GM19351 (cell line): ENCODE results near the gene C6orf120.

Source experiments
- ATAC-seq: cut with Tn5 transposase; IDR thresholded peaks from one replicate; pipeline ENCODE4 v1.9.1; 2021; ENCODE audit warnings: mild to moderate bottlenecking, moderate library complexity; ENCODE audit not compliant: unreplicated experiment

Gene C6orf120

DNA sequence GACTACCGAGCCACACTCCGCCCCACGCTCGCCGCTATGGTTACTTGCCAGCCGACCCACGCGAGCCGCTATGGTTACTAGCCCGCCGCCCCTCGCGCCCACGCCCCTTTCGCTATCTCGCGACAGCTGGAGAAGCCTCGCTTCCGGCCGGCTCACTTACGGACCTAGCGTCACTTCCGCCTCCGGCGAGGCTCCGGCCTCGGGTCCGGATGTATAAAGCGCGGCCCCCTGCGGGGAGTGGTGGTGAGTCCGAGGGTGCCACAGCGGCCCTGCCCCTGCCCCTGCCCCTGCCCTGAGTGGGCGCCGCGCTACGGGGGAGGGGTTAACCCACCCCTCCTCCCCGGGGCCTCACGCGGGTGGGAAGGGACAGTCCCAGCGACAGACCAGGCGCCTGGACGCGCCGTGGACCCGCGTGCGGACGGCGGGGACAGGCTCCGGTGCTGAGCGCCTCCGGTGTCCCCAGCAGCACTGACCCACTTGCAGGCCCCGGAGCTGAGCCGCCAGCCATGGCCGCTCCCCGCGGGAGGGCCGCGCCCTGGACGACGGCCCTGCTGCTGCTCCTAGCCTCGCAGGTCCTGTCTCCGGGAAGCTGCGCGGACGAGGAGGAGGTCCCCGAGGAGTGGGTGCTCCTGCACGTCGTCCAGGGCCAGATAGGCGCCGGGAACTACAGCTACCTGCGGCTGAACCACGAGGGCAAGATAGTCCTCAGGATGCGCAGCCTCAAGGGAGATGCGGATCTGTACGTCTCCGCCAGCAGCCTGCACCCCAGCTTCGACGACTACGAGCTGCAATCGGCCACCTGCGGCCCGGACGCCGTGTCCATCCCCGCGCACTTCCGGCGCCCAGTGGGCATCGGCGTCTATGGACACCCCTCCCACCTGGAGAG, at the start of gene C6orf120, which contains the start of gene WDR27:
TSS of gene C6orf120 (plus strand) at position 173 of the 886 bp plus-strand sequence. CDS start at position 507, 334 bp downstream.
TSS of gene WDR27 (minus strand) at position 76 of the 886 bp plus-strand sequence. CDS start 13,024 bp downstream, outside the sequence.
- ATAC-seq: peak; percentile 88

DNA sequence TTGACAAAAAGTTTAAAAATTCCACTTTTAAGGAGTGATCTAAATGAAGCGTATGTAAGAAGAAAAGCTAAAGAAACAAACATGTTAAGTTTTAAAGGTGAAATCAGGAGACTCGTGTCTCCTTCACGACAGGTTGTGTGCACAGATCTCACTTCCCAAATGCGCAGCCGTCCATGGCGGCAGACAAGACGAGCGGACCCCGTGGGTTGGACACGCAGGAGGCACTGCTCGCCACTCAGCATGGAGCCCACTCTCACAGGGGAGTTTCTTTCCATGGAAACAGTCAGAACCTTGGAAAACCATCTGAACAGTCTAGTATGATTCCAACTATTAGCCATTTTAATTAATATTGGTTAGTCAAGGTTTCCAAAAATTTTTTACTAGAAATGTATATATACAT, 49.0 kb upstream of the C6orf120 start:
- no peak for ATAC-seq

DNA sequence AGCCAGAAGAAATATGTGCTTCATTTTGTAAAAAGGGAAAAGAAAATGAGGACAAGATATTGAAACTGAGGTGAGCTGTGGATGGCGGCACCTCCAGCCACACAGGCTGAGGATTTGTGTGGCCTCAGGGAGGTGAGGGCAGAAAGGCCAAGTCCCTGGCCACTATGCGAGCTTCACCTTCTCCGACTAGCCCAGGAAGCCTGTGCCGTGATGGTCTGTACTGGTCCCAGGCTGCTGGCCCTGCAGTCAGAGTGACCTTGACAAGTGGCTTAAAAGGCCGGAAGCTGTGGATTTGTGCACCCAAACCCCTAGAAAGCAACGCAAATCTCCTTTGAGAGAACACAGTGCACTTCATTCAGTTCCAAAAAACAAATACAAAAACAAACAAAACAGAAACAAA, 48.2 kb upstream of the C6orf120 start:
- no peak for ATAC-seq

DNA sequence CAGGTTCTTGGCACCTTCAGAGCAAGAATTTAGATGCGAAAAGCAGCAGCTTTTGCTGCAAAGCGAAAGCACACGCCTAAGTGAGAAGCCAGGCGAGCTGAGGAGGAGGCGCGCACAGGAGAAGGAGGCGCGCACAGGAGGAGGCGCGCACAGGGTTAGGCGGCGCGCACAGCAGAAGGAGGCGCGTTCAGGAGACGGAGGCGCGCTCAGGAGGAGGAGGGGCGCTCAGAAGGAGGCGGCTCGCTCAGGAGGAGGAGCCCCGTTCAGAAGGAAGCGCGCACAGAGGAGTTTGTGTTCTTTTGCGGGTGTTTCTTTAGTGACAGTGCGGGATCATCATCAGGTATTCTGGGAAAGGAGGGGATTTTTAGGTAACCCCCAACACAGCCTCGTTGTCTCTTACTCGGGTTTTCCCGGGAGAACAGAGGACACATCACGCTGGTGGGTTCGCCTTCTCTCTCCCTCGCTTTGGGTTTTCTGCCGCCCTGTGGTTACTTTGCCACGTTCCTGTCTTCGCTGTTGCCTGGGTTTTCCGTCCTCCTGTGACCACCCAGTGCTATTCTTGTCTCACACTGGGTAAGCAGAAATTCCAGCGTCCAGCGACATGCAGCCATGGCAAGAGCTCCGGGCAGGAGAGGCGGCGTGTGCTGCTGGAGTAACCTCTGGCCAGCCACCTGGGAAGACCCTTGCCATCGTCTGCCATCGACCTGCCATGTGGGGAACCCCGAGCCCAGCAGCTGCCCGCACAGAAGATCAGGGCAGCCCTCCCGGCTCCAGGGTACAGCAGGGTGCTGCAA, 47.1 kb upstream of the C6orf120 start:
- ATAC-seq: peak; percentile 95

DNA sequence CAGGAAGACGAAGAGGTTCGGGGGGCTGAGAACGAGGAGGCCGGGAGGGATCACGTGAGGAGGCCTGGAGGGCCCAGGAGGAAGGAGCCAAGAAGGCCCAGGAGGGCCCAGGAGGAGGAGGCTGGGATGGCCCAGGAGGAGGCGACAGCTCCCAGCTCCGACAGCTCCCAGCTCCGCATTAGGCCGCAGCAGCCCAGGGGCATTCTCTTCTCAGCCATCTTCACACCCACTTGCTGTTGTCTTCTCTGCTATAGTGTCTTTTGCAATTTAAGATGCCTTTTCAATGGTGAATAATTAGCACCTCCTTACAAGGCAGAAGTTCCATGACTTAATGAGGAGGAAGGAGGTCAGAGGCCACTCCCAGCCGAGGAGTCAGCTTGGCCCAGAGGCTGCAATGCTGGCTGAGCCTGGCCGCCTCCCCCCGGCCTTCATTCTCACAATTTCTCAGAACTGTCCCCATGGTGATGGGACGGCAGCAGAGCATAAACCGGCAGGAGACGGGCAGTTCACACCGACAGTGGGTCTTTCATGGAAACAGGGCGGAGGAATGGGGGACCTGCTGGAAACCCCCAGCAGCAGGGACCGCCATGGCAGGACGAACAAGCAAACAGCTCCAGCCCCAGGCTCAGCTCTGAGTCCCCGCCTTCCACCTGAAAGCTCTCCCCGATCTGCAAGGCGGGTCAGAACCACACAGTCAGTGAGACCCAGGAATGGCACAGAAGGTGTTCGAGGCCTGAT, 45.2 kb upstream of the C6orf120 start:
- no peak for ATAC-seq

DNA sequence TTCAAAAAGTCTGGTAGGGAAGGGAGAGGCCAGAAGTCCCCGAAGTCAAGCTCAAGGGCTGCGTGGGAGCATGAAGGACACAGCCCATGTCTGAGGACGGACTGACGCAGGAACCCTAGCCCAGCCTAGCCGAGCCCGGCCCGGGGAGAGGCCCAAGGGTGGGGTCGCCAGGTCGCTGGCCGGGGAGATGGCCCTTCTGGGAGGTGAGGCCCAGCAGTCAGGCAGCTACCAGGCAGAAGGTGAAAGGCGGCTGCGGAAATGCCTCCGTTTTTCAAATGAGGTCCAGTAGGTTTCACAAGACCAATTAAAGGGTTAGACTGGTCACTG, 44.7 kb upstream of the C6orf120 start:
- no peak for ATAC-seq

DNA sequence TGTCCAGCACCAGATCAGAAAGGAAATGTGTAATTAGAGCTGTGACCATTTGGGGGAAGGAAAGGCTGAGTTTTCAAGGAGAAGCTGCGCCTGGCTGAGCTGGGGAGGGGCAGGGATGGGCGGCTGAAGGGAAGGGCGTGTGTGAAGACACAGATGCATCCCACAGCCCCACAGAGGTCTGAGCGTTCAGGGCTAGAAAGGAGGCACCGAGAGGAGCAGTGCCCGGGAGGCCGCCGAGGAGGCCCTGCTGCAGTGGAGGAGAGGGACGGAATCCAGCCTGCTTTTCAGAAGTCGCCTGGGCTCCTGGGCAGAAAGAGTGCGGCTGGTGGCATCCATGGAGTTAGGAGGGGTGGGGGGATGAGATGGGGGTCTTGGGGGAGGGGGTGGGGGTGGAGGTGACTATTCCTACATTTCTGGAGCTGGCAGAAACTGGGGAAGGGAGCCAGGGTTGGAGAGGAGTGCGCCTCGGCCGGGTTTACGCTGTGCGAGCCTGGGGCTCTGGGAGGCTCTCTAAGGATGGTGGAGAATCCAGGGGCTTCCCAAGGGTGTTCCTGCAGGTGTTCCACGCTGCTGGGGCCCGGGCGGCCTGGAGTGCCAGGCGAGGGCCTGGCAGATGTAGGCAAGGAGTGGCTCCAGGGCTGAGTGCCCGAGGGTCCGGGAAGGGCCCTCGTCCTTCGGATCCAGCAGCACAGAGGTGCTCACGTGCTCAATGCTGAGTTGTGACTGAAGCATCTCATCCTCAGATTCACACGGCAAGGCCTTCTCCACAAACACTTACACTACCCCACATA, 41.9 kb upstream of the C6orf120 start:
- ATAC-seq: no peak

DNA sequence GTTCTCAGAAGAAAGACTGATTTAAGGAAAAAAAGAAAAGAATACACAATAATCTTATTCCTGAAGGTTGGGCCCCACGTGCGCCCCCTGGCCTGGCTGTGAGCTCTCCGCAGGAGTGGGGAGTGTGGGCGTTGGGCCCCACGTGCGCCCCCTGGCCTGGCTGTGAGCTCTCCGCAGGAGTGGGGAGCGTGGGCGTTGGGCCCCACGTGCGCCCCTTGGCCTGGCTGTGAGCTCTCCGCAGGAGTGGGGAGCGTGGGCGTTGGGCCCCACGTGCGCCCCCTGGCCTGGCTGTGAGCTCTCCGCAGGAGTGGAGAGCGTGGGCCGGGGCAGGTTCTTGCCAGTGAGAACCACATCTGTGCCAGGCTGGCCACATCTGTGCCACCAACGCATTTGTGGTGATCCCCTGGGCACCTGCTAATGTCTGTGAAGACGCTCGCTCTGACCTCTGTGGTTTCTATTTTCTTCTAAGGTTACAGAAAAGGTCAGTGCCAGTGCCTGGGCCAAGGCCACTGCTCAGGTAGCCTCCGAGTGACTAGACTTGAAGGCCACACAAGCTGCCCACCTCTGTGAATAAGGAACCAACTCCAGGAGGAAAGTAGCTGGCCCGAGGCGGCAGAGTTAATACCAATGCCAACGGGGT, 41.1 kb upstream of the C6orf120 start:
- no peak for ATAC-seq

DNA sequence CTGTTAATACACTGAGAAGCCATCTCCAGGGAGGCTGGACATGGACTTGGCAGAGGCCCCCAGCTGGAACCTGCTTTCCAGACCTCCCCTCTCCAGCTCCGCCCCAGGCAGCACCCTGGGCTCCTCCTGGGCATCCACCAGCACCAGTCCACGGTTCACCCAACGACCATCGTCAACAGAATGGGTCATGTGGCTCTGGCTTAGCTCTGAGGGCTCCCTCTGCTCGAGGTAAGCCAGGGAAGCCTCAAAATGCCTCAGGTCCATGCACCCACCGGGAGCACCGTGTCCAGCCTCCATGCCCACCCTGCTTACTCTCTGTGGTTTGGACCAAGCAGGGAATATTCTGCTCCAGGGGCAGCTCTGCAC, 40.6 kb upstream of the C6orf120 start:
- ATAC-seq: no peak

DNA sequence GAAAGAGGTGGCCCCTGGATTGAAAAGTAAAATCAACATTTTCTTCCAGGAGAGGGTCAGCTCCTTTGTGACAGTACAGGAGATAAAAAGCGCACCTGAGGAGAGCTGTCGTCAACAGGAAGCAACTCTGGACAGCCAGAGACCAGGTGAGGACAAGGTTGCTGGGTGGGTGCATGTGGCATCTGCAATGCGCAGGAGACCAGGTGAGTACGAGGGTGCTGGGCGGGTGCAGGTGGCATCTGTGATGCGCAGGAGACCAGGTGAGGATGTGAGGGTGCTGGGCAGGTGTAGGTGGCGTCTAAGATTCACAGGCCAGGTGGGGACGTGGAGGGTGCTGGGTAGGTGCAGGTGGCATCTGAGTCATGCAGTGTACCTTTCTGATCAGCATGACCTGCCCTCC, 38.5 kb upstream of the C6orf120 start:
- ATAC-seq: no peak

DNA sequence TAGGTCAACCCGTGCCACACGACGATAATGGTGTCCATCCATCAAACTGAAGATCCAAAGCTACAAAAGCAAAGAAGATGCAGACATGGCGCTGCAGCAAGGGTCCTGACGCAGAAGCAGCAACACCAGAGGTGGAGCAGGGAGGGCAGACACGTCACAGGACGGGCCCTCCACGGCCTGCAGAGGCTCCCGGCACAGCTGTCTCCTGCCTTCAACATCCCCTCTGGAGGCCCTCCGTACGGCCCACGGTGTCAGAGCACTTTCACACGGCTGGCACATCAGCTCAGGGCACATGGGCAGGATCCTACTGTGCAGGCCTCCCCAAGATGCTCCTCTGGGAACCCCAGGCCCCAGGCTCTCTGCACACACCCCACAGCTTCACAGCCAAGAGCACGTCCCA, 37.7 kb upstream of the C6orf120 start:
- no peak for ATAC-seq

DNA sequence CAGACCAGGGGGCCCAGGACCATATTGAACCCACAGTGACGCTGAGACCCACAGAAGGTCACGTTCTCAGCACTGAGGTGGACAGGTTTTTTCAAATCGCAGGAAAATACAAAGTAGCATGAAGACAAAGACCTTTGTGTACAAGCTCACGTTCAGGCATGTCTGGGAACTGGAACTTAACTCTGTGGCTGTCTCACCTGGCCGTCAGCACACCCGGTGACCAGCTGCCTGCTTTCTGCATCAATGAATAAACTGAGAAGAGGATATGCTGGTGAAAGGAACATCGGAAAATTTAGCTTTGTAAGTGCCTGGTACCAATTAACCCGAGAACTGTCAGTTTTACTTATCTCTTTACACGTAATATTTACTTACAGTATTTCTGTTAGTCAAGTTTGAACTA, 36.6 kb upstream of the C6orf120 start:
- no peak for ATAC-seq

DNA sequence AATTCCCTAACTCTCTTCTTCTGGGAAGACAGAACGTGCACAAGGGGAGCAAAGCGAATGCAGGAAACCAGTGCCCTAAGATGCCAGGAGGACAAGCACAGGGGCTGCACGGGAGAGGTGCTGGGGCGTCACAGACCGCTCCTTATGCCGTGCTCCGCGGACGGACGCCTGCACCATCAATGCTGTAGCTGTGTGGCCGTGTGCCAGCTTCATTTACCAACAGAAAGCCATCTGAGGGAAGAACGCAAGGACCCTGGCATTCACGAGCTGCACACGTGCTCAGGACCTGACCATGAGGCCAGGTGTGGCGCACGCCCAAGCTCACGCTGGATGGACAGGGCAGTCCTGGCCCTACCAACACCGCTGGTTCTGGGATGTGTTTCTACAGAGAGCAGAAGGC, 35.5 kb upstream of the C6orf120 start:
- ATAC-seq: no peak

DNA sequence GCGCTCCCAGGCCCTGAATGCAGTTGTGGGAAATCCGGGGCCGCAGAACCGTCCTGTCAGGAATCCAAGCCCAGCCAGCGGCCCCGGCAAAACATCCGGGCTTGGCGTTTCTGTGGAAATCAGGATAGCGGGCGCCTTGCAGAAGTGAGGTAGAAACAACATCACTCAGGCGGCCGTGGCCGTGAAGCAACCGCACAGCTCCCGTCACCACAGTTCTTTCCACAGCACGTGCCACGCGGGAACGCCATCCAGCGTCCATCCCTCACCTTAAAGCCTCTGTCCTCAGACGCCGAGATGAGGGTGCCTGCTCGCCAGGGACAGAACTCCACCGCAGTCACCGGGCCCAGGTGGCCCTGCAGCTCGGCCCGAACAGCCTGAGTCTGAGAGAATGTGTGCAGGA, 34.2 kb upstream of the C6orf120 start:
- no peak for ATAC-seq

DNA sequence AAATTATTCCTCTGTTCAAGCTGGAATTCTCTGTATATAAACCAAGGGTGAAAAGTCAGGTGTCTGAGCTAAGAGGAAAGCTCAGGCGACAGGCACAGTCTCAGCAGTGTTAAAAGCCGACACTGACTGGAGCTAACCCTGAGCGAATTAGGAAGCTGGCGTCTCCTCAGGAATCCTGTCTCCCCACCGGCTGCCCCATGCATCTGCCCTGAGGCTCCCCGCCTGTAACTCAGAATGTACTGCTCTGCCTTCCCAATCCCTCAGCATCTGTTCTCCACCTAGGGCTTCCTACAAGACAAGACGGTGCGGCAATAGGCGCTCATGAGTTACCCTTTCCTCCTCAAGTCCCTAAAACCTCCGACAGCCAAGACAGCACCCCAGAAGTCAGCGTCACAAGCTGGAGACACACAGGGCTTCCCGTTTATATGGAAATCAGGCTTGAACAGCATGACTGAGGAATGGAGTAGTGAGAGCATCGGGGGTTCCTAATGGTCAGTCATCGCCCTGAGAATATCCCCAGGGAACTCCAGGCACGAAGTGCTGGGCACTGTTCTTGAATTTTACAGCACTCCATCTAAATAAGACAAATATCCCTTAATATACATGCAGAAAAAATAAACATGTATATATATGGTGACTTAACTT, 33.6 kb upstream of the C6orf120 start:
- ATAC-seq: no peak

DNA sequence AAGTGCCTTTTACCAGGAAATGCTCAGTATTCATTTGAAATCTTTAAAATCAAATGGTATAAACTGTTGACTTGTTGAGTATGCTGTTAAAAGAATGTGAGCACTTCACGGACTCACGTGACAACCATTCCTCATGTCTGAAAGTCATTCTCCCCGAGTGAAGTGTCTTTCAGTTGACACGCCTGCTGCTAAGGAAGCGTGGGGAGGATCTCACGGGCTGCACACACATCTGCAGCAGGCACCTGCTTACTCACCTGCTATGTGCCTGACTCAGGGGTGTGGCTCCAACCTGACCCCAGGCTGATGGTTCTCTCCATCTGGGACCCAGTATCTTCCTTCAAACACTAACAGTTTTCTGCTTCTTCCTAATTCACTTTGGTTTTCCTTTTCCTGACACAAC, 32.8 kb upstream of the C6orf120 start:
- ATAC-seq: no peak

DNA sequence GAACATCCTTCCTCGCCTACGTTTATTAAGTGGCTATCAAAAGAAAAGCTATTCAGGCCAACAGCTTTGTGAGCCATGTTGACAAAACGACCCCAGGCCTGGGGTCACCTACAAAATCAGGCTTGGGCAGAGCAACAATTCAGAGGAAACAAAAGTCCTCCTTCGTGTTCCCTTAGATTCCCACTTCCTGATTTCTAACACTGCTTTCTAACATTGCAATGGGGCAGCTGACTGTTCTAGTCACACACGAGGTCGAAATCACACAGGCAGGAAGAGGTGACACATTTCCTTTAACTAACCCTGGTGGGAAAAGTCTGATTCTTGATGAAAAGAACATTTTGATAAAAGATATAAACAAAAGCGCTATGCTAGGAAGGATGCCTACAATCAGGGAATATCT, 32.0 kb upstream of the C6orf120 start:
- no peak for ATAC-seq

DNA sequence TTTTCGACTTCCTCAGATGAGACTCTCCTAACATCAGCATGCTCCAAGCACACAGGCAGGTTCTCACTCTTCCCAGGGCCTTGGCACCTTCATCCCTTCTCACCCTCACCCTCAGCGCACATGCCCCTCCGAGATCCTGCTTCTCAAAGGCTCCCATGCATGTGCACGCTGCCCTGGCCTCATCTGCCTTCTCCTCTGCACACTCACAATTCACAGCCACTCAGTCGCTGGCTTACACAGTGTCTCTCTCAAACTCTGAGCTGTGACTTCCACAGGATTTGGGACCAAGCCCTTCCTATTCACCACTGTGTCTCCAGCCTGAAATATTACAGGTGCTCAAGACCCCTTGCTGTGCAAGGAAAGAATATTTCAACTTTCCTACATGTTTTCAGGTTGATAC, 30.4 kb upstream of the C6orf120 start:
- no peak for ATAC-seq

DNA sequence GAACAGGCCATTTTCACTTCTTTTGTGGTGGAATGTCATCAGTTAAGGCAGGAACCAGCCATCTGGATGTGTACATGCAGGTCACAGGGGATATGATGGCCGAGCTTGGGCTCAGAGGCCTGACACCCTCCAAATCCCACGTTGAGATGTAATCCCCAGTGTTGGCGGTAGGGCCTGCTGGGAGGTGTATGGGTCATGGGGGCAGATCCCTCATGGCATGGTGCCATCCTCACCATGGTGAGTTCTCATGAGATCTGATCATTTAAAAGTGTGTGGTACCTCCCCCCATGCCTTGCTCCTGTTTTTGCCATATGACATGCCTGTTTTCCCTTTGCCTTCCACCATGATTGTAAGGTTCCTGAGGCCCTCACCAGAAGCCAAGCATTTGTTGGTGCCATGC, 26.9 kb upstream of the C6orf120 start:
- no peak for ATAC-seq

DNA sequence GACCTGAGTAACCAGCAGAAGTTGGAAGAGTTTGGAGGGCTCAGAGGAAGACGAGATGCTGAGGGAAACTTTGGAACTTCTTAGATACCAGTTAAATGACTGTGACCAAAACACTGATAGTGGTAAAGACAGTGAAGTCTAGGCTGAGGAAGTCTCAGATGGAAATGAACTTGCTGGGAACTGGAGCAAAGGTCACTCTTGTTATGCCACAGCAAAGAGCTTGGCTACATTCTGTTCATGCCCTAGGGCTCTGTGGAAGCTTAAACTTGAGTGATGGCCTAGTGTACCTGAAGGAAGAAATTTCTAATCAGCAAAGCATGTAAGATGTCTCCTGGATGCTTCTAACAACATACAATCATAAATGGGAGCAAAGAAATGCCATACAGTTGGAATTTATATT, 24.8 kb upstream of the C6orf120 start:
- no peak for ATAC-seq
